ENCODE measurements around the gene CCDC91. TPM values are rescaled to one million over a fixed set of nuclear protein-coding genes. Genes with fewer than 3 reads are reported as not detected.

Gene CCDC91
- total and polyA plus RNA-seq, 2 donors from 2014 or later = 17.5 to 35.7 TPM

- H3K27me3 ChIP-seq (ENCODE audit: control insufficient read depth, insufficient read depth, low read length) = no peaks in the 10 kb centered on the region
- no peaks in the 10 kb centered on the region for H3K36me3 ChIP-seq (ENCODE audit: control insufficient read depth in 2 of 3, insufficient read depth in 3 of 3, low read length in 3 of 3)
- intact Hi-C loops (cut with DNase I) = no loop called here
- no peak overlapping the region for H3K4me3 ChIP-seq (ENCODE audit: low read length in 3 of 3)
- DNase-seq (no peak), FAIRE-seq (no peak)
- no peaks in the 10 kb centered on the region for H3K9me3 ChIP-seq (ENCODE audit: control insufficient read depth in 2 of 3, insufficient read depth in 1 of 3, low read length in 3 of 3)
- no peak overlapping the region for H3K9ac ChIP-seq (ENCODE audit: low read length in 3 of 3)
- no peaks in the 10 kb centered on the region for H3K4me1 ChIP-seq (ENCODE audit: control insufficient read depth in 2 of 3, insufficient read depth in 2 of 3, low read depth in 1 of 3, low read length in 3 of 3)
- TF ChIP-seq CTCF (IDR thresholded peaks at IDR 0.05; ENCODE audit: borderline replicate concordance, extremely low read depth, insufficient read depth) = no peak
- no peak overlapping the region for H3K27ac ChIP-seq (ENCODE audit: low read depth in 2 of 2, low read length in 2 of 2)
Observed at GRCh38 chr12:28248555-28249145, 58.4 kb downstream of the CCDC91 start.

GRCh38 chr12:28253161-28253641 is 62.9 kb downstream of the CCDC91 start:
- intact Hi-C loops (cut with DNase I) = no loop called here
- H3K4me1 ChIP-seq (ENCODE audit: control insufficient read depth in 2 of 3, insufficient read depth in 2 of 3, low read depth in 1 of 3, low read length in 3 of 3) = no peaks in the 10 kb centered on the region
- H3K4me3 ChIP-seq (ENCODE audit: low read length in 3 of 3) = no peak overlapping the region
- no peaks in the 10 kb centered on the region for H3K9me3 ChIP-seq (ENCODE audit: control insufficient read depth in 2 of 3, insufficient read depth in 1 of 3, low read length in 3 of 3)
- H3K27ac ChIP-seq (ENCODE audit: low read depth in 2 of 2, low read length in 2 of 2) = no peak overlapping the region
- FAIRE-seq (no peak), DNase-seq (no peak)
- no peak overlapping the region for H3K9ac ChIP-seq (ENCODE audit: low read length in 3 of 3)
- no peak for TF ChIP-seq CTCF (IDR thresholded peaks at IDR 0.05; ENCODE audit: borderline replicate concordance, extremely low read depth, insufficient read depth)
- no peaks in the 10 kb centered on the region for H3K27me3 ChIP-seq (ENCODE audit: control insufficient read depth, insufficient read depth, low read length)
- no peaks in the 10 kb centered on the region for H3K36me3 ChIP-seq (ENCODE audit: control insufficient read depth in 2 of 3, insufficient read depth in 3 of 3, low read length in 3 of 3)

DNA sequence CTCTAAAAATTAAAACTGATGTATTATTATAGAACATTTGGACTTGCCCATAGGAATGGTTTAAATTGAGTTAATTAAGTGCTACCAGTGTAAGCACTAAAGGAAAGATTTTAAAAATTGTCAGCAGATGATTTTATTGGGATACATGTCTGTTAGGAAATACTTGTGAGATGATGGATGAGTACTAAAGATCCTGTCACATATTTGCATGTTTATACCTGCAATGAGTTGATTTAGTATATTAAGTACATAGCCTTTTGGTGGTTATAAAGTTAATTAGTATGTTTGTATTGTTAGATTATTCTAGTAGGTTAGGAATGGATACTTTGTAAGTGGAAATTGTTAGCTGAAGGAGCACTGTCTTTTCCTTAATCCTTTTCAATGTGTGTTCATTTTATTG is 67.2 kb downstream of the CCDC91 start:
- no peak for TF ChIP-seq CTCF (IDR thresholded peaks at IDR 0.05; ENCODE audit: borderline replicate concordance, extremely low read depth, insufficient read depth)
- intact Hi-C loops (cut with DNase I) = no loop called here
- Histone ChIP-seq H3K4me3 (ENCODE audit: low read length in 3 of 3) (no peak overlapping the region), H3K9me3 (ENCODE audit: control insufficient read depth in 2 of 3, insufficient read depth in 1 of 3, low read length in 3 of 3) (no peaks in the 10 kb centered on the region), H3K36me3 (ENCODE audit: control insufficient read depth in 2 of 3, insufficient read depth in 3 of 3, low read length in 3 of 3) (no peaks in the 10 kb centered on the region), H3K4me1 (ENCODE audit: control insufficient read depth in 2 of 3, insufficient read depth in 2 of 3, low read depth in 1 of 3, low read length in 3 of 3) (no peaks in the 10 kb centered on the region), H3K27ac (ENCODE audit: low read depth in 2 of 2, low read length in 2 of 2) (no peak overlapping the region), H3K27me3 (ENCODE audit: control insufficient read depth, insufficient read depth, low read length) (no peaks in the 10 kb centered on the region), H3K9ac (ENCODE audit: low read length in 3 of 3) (no peak overlapping the region)
- DNase-seq = no peak
- no peak for FAIRE-seq

DNA sequence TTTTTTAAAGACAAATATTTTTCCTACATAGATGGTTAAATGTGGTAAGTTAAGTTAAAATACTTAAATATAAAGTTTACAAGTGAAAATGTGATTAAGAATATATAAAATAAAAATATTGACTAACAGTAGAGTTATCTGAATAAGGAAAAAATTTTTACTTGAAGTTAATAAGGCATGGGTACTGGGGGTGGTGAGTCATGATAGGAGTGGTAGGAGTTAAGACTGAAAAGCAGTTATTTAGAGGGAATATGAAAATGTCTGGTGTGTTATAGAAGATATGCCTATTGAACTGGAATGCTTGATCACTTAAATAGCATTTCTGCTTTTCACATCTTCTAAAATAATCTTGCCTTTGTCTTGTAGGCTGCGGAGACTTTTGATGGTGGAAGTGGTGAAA is 68.7 kb downstream of the CCDC91 start:
- no peaks in the 10 kb centered on the region for H3K36me3 ChIP-seq (ENCODE audit: control insufficient read depth in 2 of 3, insufficient read depth in 3 of 3, low read length in 3 of 3)
- FAIRE-seq = peak; percentile 45

More for the DNA sequence above, 68.7 kb downstream of the CCDC91 start:
- no peaks in the 10 kb centered on the region for H3K4me1 ChIP-seq (ENCODE audit: control insufficient read depth in 2 of 3, insufficient read depth in 2 of 3, low read depth in 1 of 3, low read length in 3 of 3)
- H3K9ac ChIP-seq (ENCODE audit: low read length in 3 of 3) = no peak overlapping the region
- intact Hi-C loops (cut with DNase I) = no loop called here
- H3K9me3 ChIP-seq (ENCODE audit: control insufficient read depth in 2 of 3, insufficient read depth in 1 of 3, low read length in 3 of 3) = no peaks in the 10 kb centered on the region
- no peak for DNase-seq
- no peaks in the 10 kb centered on the region for H3K27me3 ChIP-seq (ENCODE audit: control insufficient read depth, insufficient read depth, low read length)
- TF ChIP-seq CTCF (IDR thresholded peaks at IDR 0.05; ENCODE audit: borderline replicate concordance, extremely low read depth, insufficient read depth) = no peak
- H3K27ac ChIP-seq (ENCODE audit: low read depth in 2 of 2, low read length in 2 of 2) = no peak overlapping the region
- no peak overlapping the region for H3K4me3 ChIP-seq (ENCODE audit: low read length in 3 of 3)

Measured in kidney (tissue), 14 donors.